Neuronal stem cell (in vitro differentiated cells): ENCODE results near the gene FOXP1.

ENCODE experiments used
- DNase-seq: peaks from one replicate; pipeline ENCODE4 v3.0.0-alpha.2; 2013; ENCODE audit warnings: low spot score
- H2AFZ ChIP-seq: one replicate; pipeline ENCODE4 v1.6.1; 2013; ENCODE audit warnings: mild to moderate bottlenecking, low read length, inconsistent platforms
- H2AK5ac ChIP-seq: 2 replicates; pipeline ENCODE4 v1.6.1; 2013; ENCODE audit warnings: low read depth, mild to moderate bottlenecking, inconsistent platforms, low read length, moderate library complexity, mixed read lengths
- H2BK120ac ChIP-seq: 2 replicates; pipeline ENCODE4 v1.6.1; 2013; ENCODE audit warnings: low read depth, mild to moderate bottlenecking, inconsistent platforms, low read length, moderate library complexity, mixed read lengths
- H2BK12ac ChIP-seq: one replicate; pipeline ENCODE4 v1.6.1; 2013; ENCODE audit warnings: low read length, inconsistent platforms
- H2BK15ac ChIP-seq: 2 replicates; pipeline ENCODE4 v1.6.1; 2013; ENCODE audit warnings: mild to moderate bottlenecking, low read length, inconsistent platforms, mixed read lengths
- H2BK5ac ChIP-seq: one replicate; pipeline ENCODE4 v1.6.1; 2013; ENCODE audit warnings: inconsistent platforms, mild to moderate bottlenecking, low read length, moderate library complexity
- H3K14ac ChIP-seq: one replicate; pipeline ENCODE4 v1.6.1; 2013; ENCODE audit warnings: low read length, inconsistent platforms
- H3K18ac ChIP-seq: 2 replicates; pipeline ENCODE4 v1.6.1; 2013; ENCODE audit warnings: low read length, inconsistent platforms
- H3K23ac ChIP-seq: 2 replicates; pipeline ENCODE4 v1.6.1; 2013; ENCODE audit warnings: low read depth, mild to moderate bottlenecking, mixed read lengths, low read length, inconsistent platforms; ENCODE audit not compliant: poor library complexity
- H3K27ac ChIP-seq: replicated peaks from 3 replicates; pipeline ENCODE4 v1.5.1; 2013; ENCODE audit warnings: low read length, inconsistent platforms
- H3K27me3 ChIP-seq, 3 experiments: 2 replicates each; pipeline ENCODE4 v1.6.1; 2013; ENCODE audit warnings: low read length in 3 of 3, mild to moderate bottlenecking in 2 of 3, inconsistent platforms in 1 of 3, low read depth in 1 of 3, mixed read lengths in 1 of 3, moderate library complexity in 1 of 3; ENCODE audit not compliant: control insufficient read depth in 3 of 3, insufficient read depth in 3 of 3
- H3K36me3 ChIP-seq, 2 donors: replicated peaks in 1 of 2; 2 replicates each; pipeline ENCODE4 v1.6.1; 2013; ENCODE audit warnings: low read length in 2 of 2; ENCODE audit not compliant: control insufficient read depth in 2 of 2, insufficient read depth in 2 of 2
- H3K4ac ChIP-seq: 2 replicates; pipeline ENCODE4 v1.6.1; 2013; ENCODE audit warnings: inconsistent platforms, mild to moderate bottlenecking, low read length, moderate library complexity
- H3K4me1 ChIP-seq, 2 donors: 1 replicate in 1 of 2; 2 replicates in 1 of 2; pipeline ENCODE4 v1.6.1; 2013; ENCODE audit warnings: low read length in 2 of 2, low read depth in 1 of 2; ENCODE audit not compliant: control insufficient read depth in 2 of 2, insufficient read depth in 1 of 2
- H3K4me2 ChIP-seq: one replicate; pipeline ENCODE4 v1.6.1; 2013; ENCODE audit warnings: mild to moderate bottlenecking, low read length, inconsistent platforms; ENCODE audit not compliant: insufficient read depth, poor library complexity, severe bottlenecking
- H3K4me3 ChIP-seq, 2 donors: 2 replicates each; pipeline ENCODE4 v1.5.1; 2013; ENCODE audit warnings: low read length in 2 of 2, mild to moderate bottlenecking in 2 of 2, inconsistent platforms in 1 of 2, moderate library complexity in 1 of 2
- H3K79me1 ChIP-seq: one replicate; pipeline ENCODE4 v1.6.1; 2013; ENCODE audit warnings: low read depth, mild to moderate bottlenecking, inconsistent platforms, low read length, moderate library complexity
- H3K9ac ChIP-seq: one replicate; pipeline ENCODE4 v1.6.1; 2013; ENCODE audit warnings: mild to moderate bottlenecking, low read depth, low read length, inconsistent platforms; ENCODE audit not compliant: poor library complexity
- H3K9me3 ChIP-seq, 2 donors: replicated peaks in 1 of 2; 2 replicates each; pipeline versions ENCODE3 to v1.6.1; 2013; ENCODE audit warnings: low read length in 2 of 2, mild to moderate bottlenecking in 2 of 2, inconsistent platforms in 1 of 2, low read depth in 1 of 2, mixed read lengths in 1 of 2, moderate library complexity in 1 of 2; ENCODE audit not compliant: control insufficient read depth in 2 of 2, insufficient read depth in 1 of 2
- H4K8ac ChIP-seq: one replicate; pipeline ENCODE4 v1.6.1; 2013; ENCODE audit warnings: low read depth, mild to moderate bottlenecking, inconsistent platforms, low read length, moderate library complexity
- H4K91ac ChIP-seq: one replicate; pipeline ENCODE4 v1.6.1; 2013; ENCODE audit warnings: low read length, low read depth, mild to moderate bottlenecking, inconsistent platforms; ENCODE audit not compliant: poor library complexity
- WGBS, 2 donors: extraction: QIAGEN DNeasy Blood & Tissue Kit; methylation state at CpG; one replicate each; pipeline ENCODE4 v1.1.7; 2013; ENCODE audit warnings: missing lambda C conversion rate in 2 of 2, mixed read lengths in 1 of 2; ENCODE audit not compliant: insufficient read length in 2 of 2, insufficient replicate concordance in 1 of 2; ENCODE audit errors: extremely low coverage in 2 of 2; 5-methylcytosine and 5-hydroxymethylcytosine counted together

Gene FOXP1

GRCh38 chr3:71146673-71147072 lies 436.9 kb downstream of the FOXP1 start:
- Histone ChIP-seq H2AFZ (no peak overlapping the region), H3K4me3 (no peak overlapping the region), H2AK5ac (no peak overlapping the region), H3K36me3 (no peaks in the 10 kb centered on the region), H3K27me3 (no peaks in the 10 kb centered on the region), H3K14ac (no peak overlapping the region), H2BK5ac (no peak overlapping the region), H4K91ac (no peak overlapping the region), H2BK12ac (no peak overlapping the region), H3K27ac (no peak overlapping the region), H3K4me1 (peaks cover 4 to 5% of the 10 kb centered on the region in 2 donors), H3K79me1 (no peaks in the 10 kb centered on the region), H3K9ac (no peak overlapping the region), H4K8ac (no peak overlapping the region), H3K4ac (no peak overlapping the region), H3K23ac (no peak overlapping the region), H3K18ac (no peak overlapping the region), H2BK120ac (no peak overlapping the region), H3K9me3 (no peaks in the 10 kb centered on the region), H2BK15ac (no peak overlapping the region), H3K4me2 (no peak overlapping the region)
- no peak for DNase-seq
- WGBS, 2 donors = no CpG with 5 or more reads among the region's 11 CpGs

- no peak overlapping the region for H2BK120ac ChIP-seq
- H3K27me3 ChIP-seq = no peaks in the 10 kb centered on the region
- no peak overlapping the region for H3K18ac ChIP-seq
- no peaks in the 10 kb centered on the region for H3K79me1 ChIP-seq
- no peak overlapping the region for H3K4me3 ChIP-seq
- no peak overlapping the region for H2AFZ ChIP-seq
- no peak overlapping the region for H4K91ac ChIP-seq
- no peak for DNase-seq
- H3K14ac ChIP-seq = no peak overlapping the region
- no peak overlapping the region for H3K4me2 ChIP-seq
- H2BK12ac ChIP-seq = no peak overlapping the region
- H3K4ac ChIP-seq = no peak overlapping the region
- no peak overlapping the region for H3K27ac ChIP-seq
- no peak overlapping the region for H3K23ac ChIP-seq
- H2BK15ac ChIP-seq = no peak overlapping the region
- no peak overlapping the region for H3K9ac ChIP-seq
- no peaks in the 10 kb centered on the region for H3K9me3 ChIP-seq
- H2BK5ac ChIP-seq = no peak overlapping the region
- no peak overlapping the region for H4K8ac ChIP-seq
- no peak overlapping the region for H2AK5ac ChIP-seq
- no peaks in the 10 kb centered on the region for H3K36me3 ChIP-seq
- no CpG with 5 or more reads among the region's 4 CpGs for WGBS, 2 donors
- H3K4me1 ChIP-seq = peaks cover 4 to 5% of the 10 kb centered on the region in 2 donors
Observed at GRCh38 chr3:71145954-71146353, 437.6 kb downstream of the FOXP1 start.

GRCh38 chr3:71144525-71145253 lies 438.8 kb downstream of the FOXP1 start:
- H2BK5ac ChIP-seq = no peak overlapping the region
- H3K4me1 ChIP-seq = peaks cover 0 to 4% of the 10 kb centered on the region in 2 donors
- peak overlapping the region; percentile 32 for H3K18ac ChIP-seq
- no peak overlapping the region for H3K4me2 ChIP-seq
- no peak overlapping the region for H3K23ac ChIP-seq
- H4K8ac ChIP-seq = no peak overlapping the region
- H2BK120ac ChIP-seq = no peak overlapping the region
- H3K36me3 ChIP-seq = no peaks in the 10 kb centered on the region
- H3K4ac ChIP-seq = no peak overlapping the region
- H2AK5ac ChIP-seq = no peak overlapping the region
- no peak overlapping the region for H2BK15ac ChIP-seq
- H3K27ac ChIP-seq = no peak overlapping the region
- DNase-seq = no peak
- H2BK12ac ChIP-seq = no peak overlapping the region
- no peaks in the 10 kb centered on the region for H3K27me3 ChIP-seq
- no peak overlapping the region for H2AFZ ChIP-seq
- WGBS, 2 donors = no CpG with 5 or more reads among the region's 9 CpGs
- no peak overlapping the region for H4K91ac ChIP-seq
- H3K9ac ChIP-seq = no peak overlapping the region
- H3K9me3 ChIP-seq = no peaks in the 10 kb centered on the region
- H3K79me1 ChIP-seq = no peaks in the 10 kb centered on the region
- no peak overlapping the region for H3K14ac ChIP-seq
- no peak overlapping the region for H3K4me3 ChIP-seq

GRCh38 chr3:71143493-71143892 lies 440.0 kb downstream of the FOXP1 start:
- Histone ChIP-seq H3K79me1 (no peaks in the 10 kb centered on the region), H2BK15ac (no peak overlapping the region), H3K4me2 (no peak overlapping the region), H3K4me3 (no peak overlapping the region), H3K4me1 (peaks cover 0 to 4% of the 10 kb centered on the region in 2 donors), H4K8ac (no peak overlapping the region), H3K27ac (no peak overlapping the region), H3K9ac (no peak overlapping the region), H3K9me3 (no peaks in the 10 kb centered on the region), H2AFZ (no peak overlapping the region), H3K36me3 (no peaks in the 10 kb centered on the region), H3K14ac (no peak overlapping the region), H4K91ac (no peak overlapping the region), H3K23ac (no peak overlapping the region), H3K27me3 (no peaks in the 10 kb centered on the region), H2AK5ac (no peak overlapping the region), H3K4ac (no peak overlapping the region), H2BK120ac (no peak overlapping the region), H3K18ac (no peak overlapping the region), H2BK5ac (no peak overlapping the region), H2BK12ac (no peak overlapping the region)
- WGBS, 2 donors = no CpG with 5 or more reads among the region's 4 CpGs
- no peak for DNase-seq
